K562 (cell line): ENCODE measurements around the gene SLC25A26. TPM values are rescaled to one million over a fixed set of nuclear protein-coding genes. Genes with fewer than 3 reads are reported as not detected.

ENCODE experiments used
- ATAC-seq: fragments of 200-7000 bp; cut with Tn5 transposase; 3 replicates; pipeline ENCODE4 v1.9.1; 2020; ENCODE audit warnings: moderate library complexity
- BruUV-seq: library from RNA; stranded (reverse); fragments of 400-500 nt; replicated peaks from 2 replicates; lab custom pipeline; 2021; lab: Mats Ljungman, UMichigan
- CTCF ChIA-PET: fragments of 300-600 bp; formaldehyde crosslinking; extraction: SDS; loops from one replicate; lab custom pipeline; 2021; ENCODE audit warnings: low intra/inter-chr PET ratio; lab: Yijun Ruan, JAX
- POLR2A ChIA-PET: fragments of 300-600, 350-650 bp; sonication (Branson Sonifier 250); formaldehyde crosslinking; extraction: SDS; loops from one replicate; lab custom pipeline; 2021; ENCODE audit warnings: antibody characterized with exemption, inconsistent platforms; lab: Yijun Ruan, JAX
- DNase-seq, 4 experiments: peaks; one replicate each; pipeline versions ENCODE4 v3.0.0 to v3.0.0-alpha.2; 2011 to 2018; ENCODE audit warnings: low spot score in 3 of 4, mixed read lengths in 3 of 4; ENCODE audit errors: extremely low read depth in 1 of 4
- FAIRE-seq: peaks from 2 replicates; lab custom pipeline; 2011; peaks lifted over from hg19 to GRCh38; lab: Jason Lieb, UNC
- H2AFZ ChIP-seq: 2 replicates; pipeline ENCODE4 v1.6.0; 2011; ENCODE audit warnings: low read depth, low read length, control low read depth, inconsistent platforms
- H3K27ac ChIP-seq: fragments of 200-600 bp; 3 replicates; pipeline ENCODE4 v1.8.0; 2011; ENCODE audit warnings: low read depth, mild to moderate bottlenecking, control low read depth, inconsistent platforms, low read length, moderate library complexity, mixed read lengths; ENCODE audit errors: extremely low read depth
- H3K27me3 ChIP-seq, 2 experiments: fragments of 300-600 bp in 1 of 2; 2 replicates in 1 of 2; 3 replicates in 1 of 2; pipeline versions ENCODE4 v1.6.0 to v1.8.0; 2011; ENCODE audit warnings: inconsistent platforms in 2 of 2, low read length in 2 of 2, mild to moderate bottlenecking in 1 of 2, mixed read lengths in 1 of 2, moderate library complexity in 1 of 2; ENCODE audit not compliant: control insufficient read depth in 2 of 2, insufficient read depth in 2 of 2
- H3K36me3 ChIP-seq: fragments of 300-600 bp; 3 replicates; pipeline ENCODE4 v1.8.0; 2011; ENCODE audit warnings: mild to moderate bottlenecking, low read length, inconsistent platforms; ENCODE audit not compliant: control insufficient read depth, insufficient read depth
- H3K4me1 ChIP-seq, 2 experiments: fragments of 200-600 bp in 1 of 2; replicated peaks in 1 of 2; 2 replicates in 1 of 2; 3 replicates in 1 of 2; pipeline versions ENCODE4 v1.5.1 to v1.8.0; 2011; ENCODE audit warnings: inconsistent platforms in 2 of 2, low read length in 2 of 2, mild to moderate bottlenecking in 1 of 2, mixed read lengths in 1 of 2, moderate library complexity in 1 of 2; ENCODE audit not compliant: control insufficient read depth in 2 of 2, insufficient read depth in 2 of 2
- H3K4me2 ChIP-seq: 2 replicates; pipeline ENCODE4 v1.6.1; 2011; ENCODE audit warnings: low read length, control low read depth, inconsistent platforms, mixed read lengths; ENCODE audit not compliant: insufficient read depth
- H3K4me3 ChIP-seq: fragments of 200-600 bp; sonication (generic), shearing (Covaris generic); 2 replicates; pipeline ENCODE4 v1.5.1; 2016; ENCODE audit warnings: control low read depth, inconsistent platforms
- H3K79me2 ChIP-seq: fragments of 200-600 bp; 3 replicates; pipeline ENCODE4 v1.8.0; 2011; ENCODE audit warnings: low read length, inconsistent platforms; ENCODE audit not compliant: control insufficient read depth, insufficient read depth
- H3K9ac ChIP-seq, 2 experiments: 2 replicates each; pipeline versions ENCODE4 v1.6.0 to v1.6.1; 2011; ENCODE audit warnings: low read depth in 2 of 2, low read length in 2 of 2, control low read depth in 1 of 2, inconsistent platforms in 1 of 2, mild to moderate bottlenecking in 1 of 2, mixed read lengths in 1 of 2; ENCODE audit not compliant: insufficient read depth in 1 of 2
- H3K9me1 ChIP-seq: one replicate; pipeline ENCODE4 v1.6.0; 2011; ENCODE audit warnings: inconsistent platforms, mild to moderate bottlenecking, low read length, moderate library complexity; ENCODE audit not compliant: control insufficient read depth, insufficient read depth
- H3K9me3 ChIP-seq: replicated peaks from 2 replicates; pipeline ENCODE4 v1.5.1; 2011; ENCODE audit warnings: low read depth, low read length, inconsistent platforms; ENCODE audit not compliant: control insufficient read depth, insufficient read depth
- H4K20me1 ChIP-seq: replicated peaks from 2 replicates; pipeline ENCODE4 v1.6.1; 2011; ENCODE audit warnings: low read length, inconsistent platforms, mixed read lengths; ENCODE audit not compliant: control insufficient read depth, insufficient read depth
- CEBPG ChIP-seq, 3 experiments: fragments of 200-800 bp in 1 of 3; sonication (Bioruptor generic) in 1 of 3; sonication (generic) in 1 of 3; formaldehyde crosslinking in 1 of 3; IDR thresholded peaks in 2 of 3; conservative IDR thresholded peaks in 1 of 3; 2 replicates each; pipeline versions ENCODE4 v1.6.1 to v1.8.0; 2016 to 2022; ENCODE audit warnings: missing compliant biosample characterization in 2 of 3, missing genetic modification characterization in 2 of 3, mild to moderate bottlenecking in 1 of 3, missing genetic modification reagents in 1 of 3
- ETS1 ChIP-seq: conservative IDR thresholded peaks from 2 replicates; pipeline ENCODE4 v1.6.1; 2011; ENCODE audit warnings: low read depth, mild to moderate bottlenecking, low read length; ENCODE audit not compliant: control insufficient read depth
- FUS ChIP-seq: fragments of 200-400 bp; formaldehyde crosslinking; optimal IDR thresholded peaks from 2 replicates; pipeline ENCODE3; 2017; ENCODE audit warnings: low read depth, low read length
- HMG20B ChIP-seq: fragments of 250-450 bp; sonication (Bioruptor Pico); IDR thresholded peaks from 2 replicates; pipeline ENCODE4 v1.5.0; 2021; ENCODE audit warnings: mild to moderate bottlenecking
- HSF4 ChIP-seq: fragments of 250-450 bp; sonication (Bioruptor Pico); IDR thresholded peaks from 2 replicates; pipeline ENCODE4 v2.1.2; 2022; ENCODE audit warnings: mild to moderate bottlenecking, moderate library complexity, borderline replicate concordance
- IRF1 ChIP-seq: sonication (generic); formaldehyde crosslinking; IDR thresholded peaks from 2 replicates; pipeline ENCODE4 v1.8.0; 2022; ENCODE audit warnings: missing genetic modification reagents, mild to moderate bottlenecking, borderline replicate concordance
- KAT8 ChIP-seq: fragments of 450-650 bp; IDR thresholded peaks from 2 replicates; pipeline ENCODE4 v1.6.1; 2016; ENCODE audit warnings: low read depth, mild to moderate bottlenecking
- NCOA2 ChIP-seq, 2 experiments: fragments of 450-650 bp; IDR thresholded peaks; 2 replicates each; pipeline ENCODE4 v1.6.1; 2018; ENCODE audit warnings: mild to moderate bottlenecking in 2 of 2, moderate library complexity in 1 of 2; ENCODE audit not compliant: partially characterized antibody in 2 of 2
- NFE2 ChIP-seq: IDR thresholded peaks from 2 replicates; pipeline ENCODE4 v1.6.1; 2014; ENCODE audit warnings: antibody characterized with exemption, low read depth
- PML ChIP-seq: IDR thresholded peaks from 2 replicates; pipeline ENCODE4 v1.6.1; 2012; ENCODE audit warnings: low read length, inconsistent platforms
- POLR3G ChIP-seq: IDR thresholded peaks from 2 replicates; pipeline ENCODE4 v1.6.1; 2011; ENCODE audit not compliant: insufficient read length, insufficient replicate concordance; ENCODE audit errors: extremely low read depth
- RBFOX2 ChIP-seq: fragments of 200-400 bp; formaldehyde crosslinking; IDR thresholded peaks from 2 replicates; pipeline ENCODE4 v1.6.1; 2017; ENCODE audit warnings: low read depth, mild to moderate bottlenecking, low read length, moderate library complexity
- RBM39 ChIP-seq: fragments of 200-400 bp; formaldehyde crosslinking; optimal IDR thresholded peaks from 2 replicates; pipeline ENCODE3; 2018; ENCODE audit warnings: low read depth, low read length
- SMARCB1 ChIP-seq: IDR thresholded peaks from 2 replicates; pipeline ENCODE4 v1.6.1; 2011; ENCODE audit warnings: improper control_type of control experiment, low read depth; ENCODE audit not compliant: insufficient read length
- ZNF277 ChIP-seq: fragments of 250-450 bp; sonication (Bioruptor Pico); IDR thresholded peaks from 2 replicates; pipeline ENCODE4 v1.8.0; 2022; ENCODE audit warnings: inconsistent platforms, mild to moderate bottlenecking, moderate library complexity, borderline replicate concordance
- ZNF518B ChIP-seq: fragments of 250-450 bp; sonication (Bioruptor Pico); IDR thresholded peaks from 2 replicates; pipeline ENCODE4 v1.5.0; 2021; ENCODE audit warnings: mild to moderate bottlenecking, moderate library complexity
- ZZZ3 ChIP-seq: fragments of 450-650 bp; IDR thresholded peaks from 2 replicates; pipeline ENCODE4 v1.6.1; 2016; ENCODE audit warnings: antibody characterized with exemption, mild to moderate bottlenecking, moderate library complexity
- WGBS: fragments of 100-300 bp; shearing (Covaris generic); methylation state at CpG from one replicate; pipeline ENCODE4 v1.1.6; 2016; ENCODE audit warnings: low coverage, mixed read lengths; ENCODE audit not compliant: insufficient coverage; ENCODE audit errors: missing lambda C conversion rate; 5-methylcytosine and 5-hydroxymethylcytosine counted together
- in situ Hi-C: fragments of 300-500 bp; cut with MboI; formaldehyde crosslinking; loops from 4 replicates; pipeline ENCODE4 v1.15.0; 2018; ENCODE audit warnings: inconsistent platforms, mixed read lengths
- intact Hi-C: fragments of 100-400 bp; cut with micrococcal nuclease; formaldehyde crosslinking; loops from 2 replicates; pipeline ENCODE4 v1.14.2; 2022
- polyA plus RNA-seq, 8 experiments: library from polyadenylated mRNA; depleted of rRNA in 4 of 8; stranded (reverse) in 5 of 8; unstranded in 3 of 8; fragments of >200 nt; fragmentation: Nextera tagmentation in 2 of 8; fragmentation: Illumina TruSeq in 1 of 8; extraction: Ambion mirVana in 2 of 8; extraction: Trizol in 1 of 8; gene quantifications; 2 replicates each; pipeline versions ENCODE4 v1.2.1 to v1.2.3, GENCODE V29; 2011 to 2014; ENCODE audit warnings: inconsistent platforms in 1 of 8, missing spikeins in 1 of 8
- total RNA-seq, 7 experiments: library from RNA; depleted of rRNA in 6 of 7; stranded (reverse); fragments of >200 nt in 6 of 7; fragmentation: Illumina TruSeq in 2 of 7; extraction: Trizol in 2 of 7; gene quantifications; 2 replicates each; pipeline versions ENCODE4 v1.2.1 to v1.2.3, GENCODE V29; 2011 to 2021; ENCODE audit warnings: low replicate concordance in 1 of 7

The SLC25A26 gene
- total and polyA plus RNA-seq, 9 of the 15 experiments (the other 6 are each of a cell fraction or from before 2014, with no cell fraction given), result 7.2 to 29.1 (median 12.6) TPM

- ChIA-PET POLR2A (no interaction called here), CTCF (no interaction called here)
- H3K27me3 ChIP-seq, result peaks cover 0 to 5% of the 10 kb centered on the region in 2 experiments; a peak in 1 of 5 replicates
- no peaks in the 10 kb centered on the region for H3K9me3 ChIP-seq
- no peak overlapping the region for H3K9ac ChIP-seq
- in situ Hi-C loops (no loop called here), intact Hi-C loops (no loop called here)
- no peak for FAIRE-seq
- H3K4me3 ChIP-seq, result no peak overlapping the region
- H3K36me3 ChIP-seq, result no peaks in the 10 kb centered on the region
- no peak overlapping the region for H3K4me2 ChIP-seq
- no peak overlapping the region for H3K27ac ChIP-seq
- H3K79me2 ChIP-seq, result no peaks in the 10 kb centered on the region
- 4% methylated on average over 2 of the region's 2 CpGs for WGBS
- no peak overlapping the region for H2AFZ ChIP-seq
- ATAC-seq, result no peak
- BruUV-seq, result no TSS peak
- H4K20me1 ChIP-seq, result no peaks in the 10 kb centered on the region
- DNase-seq, result no peak
- H3K9me1 ChIP-seq, result no peaks in the 10 kb centered on the region
- H3K4me1 ChIP-seq, result no peaks in the 10 kb centered on the region
- TF ChIP-seq FUS, result no peak
- TF ChIP-seq HMG20B (CRISPR knock-in tag), result no peak
- TF ChIP-seq HSF4 (CRISPR knock-in tag), result no peak
- no peak for TF ChIP-seq NCOA2 (IDR thresholded peaks at IDR 0.05; ENCODE audit: partially characterized antibody in 2 of 2)
- no peak for TF ChIP-seq KAT8
- TF ChIP-seq POLR3G, result no peak
- TF ChIP-seq ZNF518B, result no peak
- TF ChIP-seq NFE2, result no peak
- no peak for TF ChIP-seq ZZZ3
- TF ChIP-seq PML, result no peak
- TF ChIP-seq SMARCB1, result no peak
- TF ChIP-seq ZNF277 (CRISPR knock-in tag), result no peak
- TF ChIP-seq RBM39, result no peak
- no peak for TF ChIP-seq RBFOX2
- TF ChIP-seq CEBPG (CRISPR knock-in tag; IDR thresholded peaks at IDR 0.05), result no peak
- TF ChIP-seq CEBPG (tag; conservative IDR thresholded peaks at IDR 0.05 in 1 of 2, IDR thresholded peaks at IDR 0.05 in 1 of 2), result no peak
- TF ChIP-seq ETS1, result no peak
- no peak for TF ChIP-seq IRF1
These were observed 41.0 kb upstream of the SLC25A26 start for GRCh38 chr3:66179793-66180192.
